ENCODE measurements around the gene PTCH2. TPM values are rescaled to one million over a fixed set of nuclear protein-coding genes. Genes with fewer than 3 reads are reported as not detected.

Gene PTCH2
- total RNA-seq, 1 donor from 2014 or later = 1.3 TPM

DNA sequence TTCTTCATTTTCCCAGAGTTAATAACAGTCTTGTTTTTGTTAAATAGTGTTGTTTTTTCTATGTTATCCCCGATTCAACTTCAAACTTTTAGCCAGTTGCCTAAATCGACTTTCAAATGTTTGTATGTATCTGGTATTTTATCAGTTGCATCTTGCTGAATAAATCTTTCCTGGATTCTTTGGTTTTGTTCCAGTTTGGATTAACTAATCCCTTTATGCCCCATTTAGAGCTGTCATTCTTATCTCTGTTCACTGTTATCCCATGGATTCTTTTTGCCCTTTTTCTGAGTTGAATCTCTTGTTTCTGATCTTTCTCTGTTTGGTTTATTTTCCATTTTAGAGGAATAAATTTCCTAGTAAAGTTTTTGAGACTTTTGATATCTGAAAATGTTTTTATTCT lies 31.1 kb upstream of the PTCH2 start:
- H3K9me3 Mint-ChIP-seq (ENCODE audit: low read depth) = no peaks in the 10 kb centered on the region
- H3K4me1 Mint-ChIP-seq (ENCODE audit: low read depth) = peaks cover 9% of the 10 kb centered on the region
- H3K27ac Mint-ChIP-seq (ENCODE audit: unreplicated experiment) = no peak overlapping the region
- H3K4me3 Mint-ChIP-seq (ENCODE audit: unreplicated experiment) = no peak overlapping the region
- TF ChIP-seq, protein P1, sequence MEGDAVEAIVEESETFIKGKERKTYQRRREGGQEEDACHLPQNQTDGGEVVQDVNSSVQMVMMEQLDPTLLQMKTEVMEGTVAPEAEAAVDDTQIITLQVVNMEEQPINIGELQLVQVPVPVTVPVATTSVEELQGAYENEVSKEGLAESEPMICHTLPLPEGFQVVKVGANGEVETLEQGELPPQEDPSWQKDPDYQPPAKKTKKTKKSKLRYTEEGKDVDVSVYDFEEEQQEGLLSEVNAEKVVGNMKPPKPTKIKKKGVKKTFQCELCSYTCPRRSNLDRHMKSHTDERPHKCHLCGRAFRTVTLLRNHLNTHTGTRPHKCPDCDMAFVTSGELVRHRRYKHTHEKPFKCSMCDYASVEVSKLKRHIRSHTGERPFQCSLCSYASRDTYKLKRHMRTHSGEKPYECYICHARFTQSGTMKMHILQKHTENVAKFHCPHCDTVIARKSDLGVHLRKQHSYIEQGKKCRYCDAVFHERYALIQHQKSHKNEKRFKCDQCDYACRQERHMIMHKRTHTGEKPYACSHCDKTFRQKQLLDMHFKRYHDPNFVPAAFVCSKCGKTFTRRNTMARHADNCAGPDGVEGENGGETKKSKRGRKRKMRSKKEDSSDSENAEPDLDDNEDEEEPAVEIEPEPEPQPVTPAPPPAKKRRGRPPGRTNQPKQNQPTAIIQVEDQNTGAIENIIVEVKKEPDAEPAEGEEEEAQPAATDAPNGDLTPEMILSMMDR (IDR thresholded peaks at IDR 0.05) = no peak
- no peak for DNase-seq (ENCODE audit: low spot score)
- peaks cover 24% of the 10 kb centered on the region for H3K36me3 Mint-ChIP-seq (ENCODE audit: low read depth)
- H3K27me3 Mint-ChIP-seq (ENCODE audit: low read depth) = no peaks in the 10 kb centered on the region

DNA sequence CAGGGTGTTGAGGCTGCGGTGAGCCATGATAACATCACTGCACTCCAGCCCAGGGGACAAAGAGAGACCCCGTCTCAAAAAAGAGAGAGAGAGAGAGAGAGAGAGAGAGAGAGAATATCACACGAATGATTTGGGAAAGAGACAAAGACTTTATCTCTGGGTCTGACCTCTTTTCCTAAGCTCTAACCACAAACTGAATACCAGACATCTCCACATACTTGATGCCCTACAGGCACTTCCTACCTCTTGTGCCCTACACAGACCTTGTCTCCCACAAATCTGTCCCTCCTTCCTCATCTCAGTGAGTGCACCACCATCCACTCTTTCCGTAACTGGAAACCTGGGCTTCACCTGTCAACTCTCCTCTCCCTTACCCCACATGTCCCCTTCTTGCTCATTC lies 27.0 kb upstream of the PTCH2 start:
- Mint-ChIP-seq H3K36me3 (ENCODE audit: low read depth) (peaks cover 27% of the 10 kb centered on the region), H3K27me3 (ENCODE audit: low read depth) (no peaks in the 10 kb centered on the region), H3K4me3 (ENCODE audit: unreplicated experiment) (no peak overlapping the region), H3K27ac (ENCODE audit: unreplicated experiment) (peak overlapping the region; percentile 65), H3K9me3 (ENCODE audit: low read depth) (no peaks in the 10 kb centered on the region), H3K4me1 (ENCODE audit: low read depth) (peaks cover 13% of the 10 kb centered on the region)
- TF ChIP-seq, protein P1 (IDR thresholded peaks at IDR 0.05) = no peak
- no peak for DNase-seq (ENCODE audit: low spot score)

DNA sequence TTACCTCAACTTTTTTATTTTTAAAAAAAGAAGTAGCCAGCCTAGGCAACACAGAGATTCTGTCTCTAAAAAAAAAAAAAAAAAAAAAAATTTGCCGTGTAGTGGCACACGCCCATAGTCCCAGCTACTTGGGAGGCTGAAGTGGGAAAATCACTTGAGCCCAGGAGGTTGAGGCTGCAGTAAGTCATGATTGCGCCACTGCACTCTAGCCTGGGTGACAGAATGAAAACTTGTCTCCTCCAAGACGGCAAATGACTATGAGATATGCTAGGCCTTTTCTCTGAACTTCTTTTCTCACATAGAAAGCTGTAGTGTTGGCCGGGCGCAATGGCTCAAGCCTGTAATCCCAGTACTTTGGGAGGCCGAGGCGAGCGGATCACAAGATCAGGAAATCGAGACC lies 24.7 kb upstream of the PTCH2 start:
- no peaks in the 10 kb centered on the region for H3K9me3 Mint-ChIP-seq (ENCODE audit: low read depth)
- no peaks in the 10 kb centered on the region for H3K27me3 Mint-ChIP-seq (ENCODE audit: low read depth)
- peaks cover 13% of the 10 kb centered on the region for H3K4me1 Mint-ChIP-seq (ENCODE audit: low read depth)
- H3K36me3 Mint-ChIP-seq (ENCODE audit: low read depth) = peaks cover 18% of the 10 kb centered on the region
- H3K27ac Mint-ChIP-seq (ENCODE audit: unreplicated experiment) = no peak overlapping the region
- no peak for DNase-seq (ENCODE audit: low spot score)
- TF ChIP-seq, protein P1 (IDR thresholded peaks at IDR 0.05) = no peak
- no peak overlapping the region for H3K4me3 Mint-ChIP-seq (ENCODE audit: unreplicated experiment)

DNA sequence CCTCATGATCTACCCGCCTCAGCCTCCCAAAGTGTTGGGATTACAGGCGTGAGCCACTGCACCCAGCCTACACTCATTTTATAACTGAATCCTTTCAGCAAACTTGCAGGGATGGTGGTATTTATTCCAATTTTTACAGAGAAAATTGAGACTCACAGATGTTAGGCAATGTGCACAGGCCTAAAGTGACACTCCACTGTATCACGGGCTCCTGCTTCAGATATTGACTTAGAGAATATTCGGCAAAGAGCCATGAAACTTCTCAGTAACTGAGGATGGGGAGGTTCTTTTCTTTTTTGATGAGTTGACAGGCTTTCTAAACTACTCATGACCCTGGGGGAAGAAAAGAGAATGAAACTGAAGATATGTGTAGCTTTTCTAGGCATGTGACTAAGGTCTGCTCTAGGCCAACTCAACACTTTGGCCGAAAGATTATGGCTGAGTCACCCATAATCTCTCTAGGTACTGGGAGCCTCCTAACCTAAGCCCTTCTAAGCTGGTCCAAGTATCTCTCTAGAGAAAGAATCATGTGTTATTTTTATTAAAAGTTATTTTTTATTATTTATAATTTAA lies 19.9 kb upstream of the PTCH2 start:
- Mint-ChIP-seq H3K27ac (ENCODE audit: unreplicated experiment) (no peak overlapping the region), H3K4me1 (ENCODE audit: low read depth) (peaks cover 11% of the 10 kb centered on the region), H3K9me3 (ENCODE audit: low read depth) (no peaks in the 10 kb centered on the region), H3K27me3 (ENCODE audit: low read depth) (no peaks in the 10 kb centered on the region), H3K36me3 (ENCODE audit: low read depth) (peaks cover 6% of the 10 kb centered on the region), H3K4me3 (ENCODE audit: unreplicated experiment) (no peak overlapping the region)
- no peak for DNase-seq (ENCODE audit: low spot score)
- TF ChIP-seq, protein P1 (IDR thresholded peaks at IDR 0.05) = no peak

DNA sequence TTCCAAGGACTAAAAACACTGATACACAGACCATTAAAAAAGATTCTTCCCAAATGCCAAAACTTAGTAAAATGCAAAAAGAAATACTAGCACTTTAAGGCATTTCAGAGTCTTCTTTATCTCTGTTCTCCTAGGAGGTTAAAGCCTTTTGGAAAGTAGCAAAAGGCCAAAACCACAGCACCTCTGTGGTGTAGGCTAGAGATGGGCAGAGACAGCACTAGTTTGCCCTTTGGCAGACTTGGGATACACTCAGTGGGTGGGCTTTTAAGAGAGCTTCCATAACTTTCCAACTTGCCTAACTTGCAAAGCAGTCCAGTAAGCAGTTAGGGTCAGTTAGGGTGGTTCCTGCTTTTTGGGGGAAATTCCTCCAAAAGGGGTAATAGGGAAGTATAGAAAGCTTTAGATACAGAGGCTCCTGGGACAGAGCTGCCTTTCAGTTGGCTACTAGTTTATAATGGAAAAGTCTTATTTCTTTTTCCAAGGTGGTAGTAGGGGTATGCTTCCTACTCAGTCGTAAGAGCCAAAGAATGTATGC lies 17.9 kb upstream of the PTCH2 start:
- Mint-ChIP-seq H3K9me3 (ENCODE audit: low read depth) (no peaks in the 10 kb centered on the region), H3K36me3 (ENCODE audit: low read depth) (peaks cover 10% of the 10 kb centered on the region), H3K4me3 (ENCODE audit: unreplicated experiment) (no peak overlapping the region), H3K4me1 (ENCODE audit: low read depth) (peaks cover 11% of the 10 kb centered on the region), H3K27me3 (ENCODE audit: low read depth) (no peaks in the 10 kb centered on the region), H3K27ac (ENCODE audit: unreplicated experiment) (no peak overlapping the region)
- TF ChIP-seq, protein P1 (IDR thresholded peaks at IDR 0.05) = no peak
- DNase-seq (ENCODE audit: low spot score) = no peak
